Esophagus squamous epithelium (tissue), 4 donors: ENCODE results near the gene CEBPE.

Experiments
- POLR2A ChIP-seq, 4 donors: fragments of 450-650 bp; IDR thresholded peaks; one replicate each; pipeline ENCODE4 v1.6.1; 2017; ENCODE audit warnings: antibody characterized with exemption in 4 of 4, mild to moderate bottlenecking in 4 of 4, moderate library complexity in 3 of 4
- TF ChIP-seq, protein P1 (sequence below), 6 experiments: fragments of 450-650 bp in 4 of 6; fragments of 200-600 bp in 2 of 6; sonication (generic) in 2 of 6; IDR thresholded peaks; one replicate each; pipeline ENCODE4 v1.5.1; 2016 to 2019; ENCODE audit warnings: antibody characterized with exemption in 6 of 6, mild to moderate bottlenecking in 4 of 6, moderate library complexity in 4 of 6

DNA sequence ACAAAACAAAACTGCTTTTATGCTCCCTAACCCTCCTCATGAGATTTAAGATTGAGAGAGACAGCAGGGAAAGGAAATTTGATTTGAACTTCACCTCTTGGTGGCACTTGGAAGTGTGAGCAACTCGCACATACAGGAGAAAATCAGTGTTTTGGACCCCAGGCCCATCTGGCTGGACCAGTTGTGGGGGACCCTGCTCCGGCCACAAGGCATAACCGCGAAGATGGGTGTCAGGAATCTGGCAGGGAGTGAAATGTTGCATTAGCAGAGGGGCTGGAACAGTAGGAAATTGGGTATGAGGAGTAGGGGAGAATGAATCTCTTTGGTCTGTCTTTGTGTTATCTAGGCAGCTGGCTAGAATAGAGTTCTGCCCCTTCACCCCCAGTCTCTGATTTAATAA, 15.5 kb downstream of the CEBPE start:
- TF ChIP-seq, protein P1, sequence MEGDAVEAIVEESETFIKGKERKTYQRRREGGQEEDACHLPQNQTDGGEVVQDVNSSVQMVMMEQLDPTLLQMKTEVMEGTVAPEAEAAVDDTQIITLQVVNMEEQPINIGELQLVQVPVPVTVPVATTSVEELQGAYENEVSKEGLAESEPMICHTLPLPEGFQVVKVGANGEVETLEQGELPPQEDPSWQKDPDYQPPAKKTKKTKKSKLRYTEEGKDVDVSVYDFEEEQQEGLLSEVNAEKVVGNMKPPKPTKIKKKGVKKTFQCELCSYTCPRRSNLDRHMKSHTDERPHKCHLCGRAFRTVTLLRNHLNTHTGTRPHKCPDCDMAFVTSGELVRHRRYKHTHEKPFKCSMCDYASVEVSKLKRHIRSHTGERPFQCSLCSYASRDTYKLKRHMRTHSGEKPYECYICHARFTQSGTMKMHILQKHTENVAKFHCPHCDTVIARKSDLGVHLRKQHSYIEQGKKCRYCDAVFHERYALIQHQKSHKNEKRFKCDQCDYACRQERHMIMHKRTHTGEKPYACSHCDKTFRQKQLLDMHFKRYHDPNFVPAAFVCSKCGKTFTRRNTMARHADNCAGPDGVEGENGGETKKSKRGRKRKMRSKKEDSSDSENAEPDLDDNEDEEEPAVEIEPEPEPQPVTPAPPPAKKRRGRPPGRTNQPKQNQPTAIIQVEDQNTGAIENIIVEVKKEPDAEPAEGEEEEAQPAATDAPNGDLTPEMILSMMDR (IDR thresholded peaks at IDR 0.05), result no peak
- no peak for TF ChIP-seq POLR2A (IDR thresholded peaks at IDR 0.05)
